K562 (cell line): ENCODE results near the gene SLC39A3. TPM values are rescaled to one million over a fixed set of nuclear protein-coding genes. Genes with fewer than 3 reads are reported as not detected.

Experiments used
- NFYB ChIP-seq: IDR thresholded peaks from 2 replicates; pipeline ENCODE4 v1.6.1; 2011; ENCODE audit warnings: mild to moderate bottlenecking, moderate library complexity; ENCODE audit not compliant: insufficient read length; ENCODE audit errors: extremely low read depth
- SP1 ChIP-seq: sonication (generic); formaldehyde crosslinking; IDR thresholded peaks from 2 replicates; pipeline ENCODE4 v1.8.1; 2022; ENCODE audit warnings: mild to moderate bottlenecking, missing genetic modification reagents
- ZBTB33 ChIP-seq: sonication (generic); formaldehyde crosslinking; IDR thresholded peaks from 2 replicates; pipeline ENCODE4 v1.8.1; 2023; ENCODE audit warnings: mild to moderate bottlenecking, missing genetic modification reagents
- ZFP1 ChIP-seq: fragments of 450-650 bp; formaldehyde crosslinking; IDR thresholded peaks from 2 replicates; pipeline ENCODE4 v1.4.0; 2020; ENCODE audit warnings: mild to moderate bottlenecking, mixed read lengths
- ZNF655 ChIP-seq: fragments of 250-450 bp; sonication (Bioruptor Pico); IDR thresholded peaks from 2 replicates; pipeline ENCODE4 v1.5.0; 2021
- ZNF695 ChIP-seq: fragments of 450-650 bp; formaldehyde crosslinking; IDR thresholded peaks from 2 replicates; pipeline ENCODE4 v1.4.0; 2020; ENCODE audit warnings: mild to moderate bottlenecking, moderate library complexity
- polyA plus RNA-seq, 8 experiments: library from polyadenylated mRNA; depleted of rRNA in 4 of 8; stranded (reverse) in 5 of 8; unstranded in 3 of 8; fragments of >200 nt; fragmentation: Nextera tagmentation in 2 of 8; fragmentation: Illumina TruSeq in 1 of 8; extraction: Ambion mirVana in 2 of 8; extraction: Trizol in 1 of 8; gene quantifications; 2 replicates each; pipeline versions ENCODE4 v1.2.1 to v1.2.3, GENCODE V29; 2011 to 2014; ENCODE audit warnings: inconsistent platforms in 1 of 8, missing spikeins in 1 of 8
- total RNA-seq, 7 experiments: library from RNA; depleted of rRNA in 6 of 7; stranded (reverse); fragments of >200 nt in 6 of 7; fragmentation: Illumina TruSeq in 2 of 7; extraction: Trizol in 2 of 7; gene quantifications; 2 replicates each; pipeline versions ENCODE4 v1.2.1 to v1.2.3, GENCODE V29; 2011 to 2021; ENCODE audit warnings: low replicate concordance in 1 of 7

The SLC39A3 gene
- total and polyA plus RNA-seq, 9 of the 15 experiments (the other 6 are each of a cell fraction or from before 2014, with no cell fraction given): 2.3 to 215 (median 127) TPM

- TF ChIP-seq ZNF655 (CRISPR knock-in tag) (no peak), SP1 (CRISPR knock-in tag) (no peak), NFYB (peak; percentile 31), ZBTB33 (CRISPR knock-in tag) (peak; percentile 53; the same call in 1 of the 2 replicates), ZFP1 (no peak), ZNF695 (CRISPR knock-in tag) (no peak)
Measured at GRCh38 chr19:2719920-2720776, 19.7 kb downstream of the SLC39A3 start (continued).
